ENCODE data around the gene TCF12. TPM values are rescaled to one million over a fixed set of nuclear protein-coding genes. Genes with fewer than 3 reads are reported as not detected.

The TCF12 gene
- total RNA-seq, 4 donors from 2014 or later, result 105 to 446 (median 180) TPM

GRCh38 chr15:57152666-57153539, 234.5 kb downstream of the TCF12 start:
- H3K27ac ChIP-seq, result no peak overlapping the region
- H3K9me3 ChIP-seq, result no peaks in the 10 kb centered on the region
- no peak for DNase-seq
- TF ChIP-seq POLR2A (IDR thresholded peaks at IDR 0.05) (no peak), POLR2AphosphoS5 (IDR thresholded peaks at IDR 0.05) (no peak), EP300 (IDR thresholded peaks at IDR 0.05; ENCODE audit: low read depth) (no peak), CTCF (IDR thresholded peaks at IDR 0.05) (no peak)
- H3K4me3 ChIP-seq, result no peak overlapping the region
- in situ Hi-C loops (cut with MboI; ENCODE audit: low pct_ligation_motif_present in 1 of 4, low pct_unique_long_range_greater_than_20kb in 1 of 4, low sequenced_read_pairs in 3 of 4), result loop anchor here in 1 of 4 donors (25.0 kb wide), 1 partner anchor 384 kb away; no protein-coding TSS in a partner anchor
- peaks cover 0 to 29% (median 8%) of the 10 kb centered on the region in 4 donors for H3K4me1 ChIP-seq
- intact Hi-C loops (cut with DNase I; ENCODE audit: low total_unique reads), result loop anchor here (5.0 kb wide), 1 partner anchor 159 kb away; no protein-coding TSS in a partner anchor
- WGBS, 2 donors (ENCODE audit: low coverage in 1 of 2), result 68 to 72% methylated on average over 3 of the region's 3 CpGs
- H3K27me3 ChIP-seq, result no peaks in the 10 kb centered on the region
- no peaks in the 10 kb centered on the region for H3K36me3 ChIP-seq

DNA sequence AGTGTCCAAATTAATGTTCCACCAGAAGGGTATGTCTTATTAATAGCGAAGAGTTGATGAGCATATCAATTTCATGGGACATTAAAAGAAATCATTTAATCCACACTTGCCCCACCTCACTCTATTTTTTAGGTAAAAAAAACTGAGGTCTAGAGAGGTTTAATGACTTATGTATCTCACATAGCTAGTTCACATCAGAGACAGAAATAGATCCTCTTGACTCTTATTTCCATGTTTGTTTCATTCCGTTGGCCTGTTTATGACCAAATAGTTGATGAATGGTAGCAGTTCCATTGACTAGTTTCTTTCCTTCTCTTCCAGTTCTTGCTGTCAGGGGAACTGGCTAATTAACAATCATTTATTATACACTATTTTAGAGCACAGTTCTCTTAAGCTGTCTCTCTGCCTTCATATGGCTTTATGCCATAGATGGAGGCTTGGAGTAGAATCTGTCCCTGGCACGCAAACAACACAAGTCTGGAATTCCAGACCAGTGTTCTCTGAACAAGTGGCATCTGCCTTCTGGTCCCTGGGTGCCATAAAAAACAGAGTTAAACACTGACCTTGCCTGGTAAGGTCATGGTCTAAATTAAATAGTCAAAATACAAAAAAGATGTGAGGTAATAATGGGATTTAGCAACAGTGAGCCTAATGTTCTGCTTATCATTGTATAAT, 237.9 kb downstream of the TCF12 start:
- 65 to 73% methylated on average over 2 to 3 of the region's 3 CpGs for WGBS, 2 donors (ENCODE audit: low coverage in 1 of 2)

DNA sequence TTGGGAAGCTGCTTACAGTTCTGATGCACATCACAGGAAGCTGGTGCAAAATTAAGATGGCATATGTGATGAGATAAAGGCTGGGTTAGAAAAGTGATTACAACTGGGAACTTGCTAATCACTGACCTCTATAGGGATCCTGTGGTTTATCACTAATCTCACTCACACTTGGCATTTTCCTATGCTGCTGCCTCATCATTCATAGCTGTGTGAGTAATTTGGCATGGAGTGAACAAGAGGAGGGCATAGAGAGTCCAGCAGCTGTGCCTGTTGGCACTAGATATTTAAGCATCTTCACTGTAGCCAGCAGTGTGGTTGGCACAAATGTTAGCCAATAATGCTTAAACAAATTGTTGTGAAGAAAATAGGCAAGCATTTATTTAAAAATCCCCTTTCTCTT, 240.1 kb downstream of the TCF12 start:
- in situ Hi-C loops (cut with MboI; ENCODE audit: low pct_ligation_motif_present in 1 of 4, low pct_unique_long_range_greater_than_20kb in 1 of 4, low sequenced_read_pairs in 3 of 4), result loop anchor here in 1 of 4 donors (25.0 kb wide), 1 partner anchor 379 kb away; no protein-coding TSS in a partner anchor

More for the DNA sequence above, 237.9 kb downstream of the TCF12 start:
- no peaks in the 10 kb centered on the region for H3K36me3 ChIP-seq
- H3K27ac ChIP-seq, result no peak overlapping the region
- no peaks in the 10 kb centered on the region for H3K9me3 ChIP-seq
- in situ Hi-C loops (cut with MboI; ENCODE audit: low pct_ligation_motif_present in 1 of 4, low pct_unique_long_range_greater_than_20kb in 1 of 4, low sequenced_read_pairs in 3 of 4) (loop anchor here in 1 of 4 donors (25.0 kb wide), 1 partner anchor 381 kb away; no protein-coding TSS in a partner anchor), intact Hi-C loops (cut with DNase I; ENCODE audit: low total_unique reads) (no loop called here)
- no peak for DNase-seq
- H3K27me3 ChIP-seq, result no peaks in the 10 kb centered on the region
- TF ChIP-seq POLR2A (IDR thresholded peaks at IDR 0.05) (no peak), POLR2AphosphoS5 (IDR thresholded peaks at IDR 0.05) (no peak), EP300 (IDR thresholded peaks at IDR 0.05; ENCODE audit: low read depth) (no peak), CTCF (IDR thresholded peaks at IDR 0.05) (no peak)
- H3K4me1 ChIP-seq, result peaks cover 0 to 23% (median 0%) of the 10 kb centered on the region in 4 donors
- H3K4me3 ChIP-seq, result no peak overlapping the region

More for the DNA sequence above, 240.1 kb downstream of the TCF12 start:
- intact Hi-C loops (cut with DNase I; ENCODE audit: low total_unique reads), result no loop called here
- Histone ChIP-seq H3K27ac (no peak overlapping the region), H3K9me3 (no peaks in the 10 kb centered on the region), H3K36me3 (no peaks in the 10 kb centered on the region), H3K27me3 (no peaks in the 10 kb centered on the region), H3K4me1 (peaks cover 0 to 11% (median 0%) of the 10 kb centered on the region in 4 donors), H3K4me3 (no peak overlapping the region)
- DNase-seq, result no peak
- TF ChIP-seq POLR2AphosphoS5 (IDR thresholded peaks at IDR 0.05) (no peak), POLR2A (IDR thresholded peaks at IDR 0.05) (no peak), CTCF (IDR thresholded peaks at IDR 0.05) (no peak), EP300 (IDR thresholded peaks at IDR 0.05; ENCODE audit: low read depth) (no peak)

All from transverse colon (tissue), 4 donors.